ENCODE data around the gene PKLR.

Gene PKLR

GRCh38 chr1:155282488-155283091, 18.6 kb downstream of the PKLR start:
- no peak for DNase-seq

- no peak for DNase-seq
These were observed 22.0 kb downstream of the PKLR start for GRCh38 chr1:155279268-155279667.

GRCh38 chr1:155278689-155279160, 22.5 kb downstream of the PKLR start:
- DNase-seq: no peak

DNA sequence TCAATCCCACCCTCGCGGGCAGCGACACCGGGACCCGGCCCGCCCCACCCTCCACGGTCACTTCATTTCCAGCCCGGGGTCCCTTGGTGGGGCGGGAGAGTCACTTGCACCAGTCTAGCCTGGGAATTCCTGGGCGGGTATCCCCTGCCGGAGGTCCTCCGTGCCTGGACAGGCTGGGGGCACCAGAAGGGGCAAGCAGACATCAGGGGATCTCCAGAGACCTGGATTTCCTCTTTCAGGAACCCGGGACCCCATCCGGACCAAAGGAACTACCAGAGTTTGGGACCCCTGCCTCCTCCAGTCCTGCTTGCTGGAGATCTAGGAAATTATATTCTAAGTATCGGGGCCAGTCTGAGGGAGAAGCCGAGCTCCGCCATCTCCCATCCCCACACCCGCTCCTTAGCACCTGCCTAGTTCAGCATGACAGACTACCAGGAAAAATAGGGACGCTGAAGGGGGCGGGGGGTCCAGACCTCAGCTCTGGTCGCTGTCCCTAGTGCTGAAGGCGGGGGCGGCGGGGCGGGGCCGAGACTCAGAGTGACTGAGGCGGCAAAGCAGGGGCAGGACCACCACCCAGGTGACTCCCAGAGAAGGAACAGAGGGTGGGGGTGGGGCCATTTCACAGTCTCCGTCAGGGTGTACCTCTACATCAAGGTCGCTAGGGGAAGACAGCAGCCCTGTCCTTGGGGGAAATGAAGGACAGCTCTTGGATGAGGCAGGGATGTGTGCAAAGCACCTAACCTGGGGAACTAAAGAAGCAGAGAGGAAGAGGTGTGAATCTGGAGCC, 23.1 kb downstream of the PKLR start:
- peak; percentile 92 for DNase-seq

DNA sequence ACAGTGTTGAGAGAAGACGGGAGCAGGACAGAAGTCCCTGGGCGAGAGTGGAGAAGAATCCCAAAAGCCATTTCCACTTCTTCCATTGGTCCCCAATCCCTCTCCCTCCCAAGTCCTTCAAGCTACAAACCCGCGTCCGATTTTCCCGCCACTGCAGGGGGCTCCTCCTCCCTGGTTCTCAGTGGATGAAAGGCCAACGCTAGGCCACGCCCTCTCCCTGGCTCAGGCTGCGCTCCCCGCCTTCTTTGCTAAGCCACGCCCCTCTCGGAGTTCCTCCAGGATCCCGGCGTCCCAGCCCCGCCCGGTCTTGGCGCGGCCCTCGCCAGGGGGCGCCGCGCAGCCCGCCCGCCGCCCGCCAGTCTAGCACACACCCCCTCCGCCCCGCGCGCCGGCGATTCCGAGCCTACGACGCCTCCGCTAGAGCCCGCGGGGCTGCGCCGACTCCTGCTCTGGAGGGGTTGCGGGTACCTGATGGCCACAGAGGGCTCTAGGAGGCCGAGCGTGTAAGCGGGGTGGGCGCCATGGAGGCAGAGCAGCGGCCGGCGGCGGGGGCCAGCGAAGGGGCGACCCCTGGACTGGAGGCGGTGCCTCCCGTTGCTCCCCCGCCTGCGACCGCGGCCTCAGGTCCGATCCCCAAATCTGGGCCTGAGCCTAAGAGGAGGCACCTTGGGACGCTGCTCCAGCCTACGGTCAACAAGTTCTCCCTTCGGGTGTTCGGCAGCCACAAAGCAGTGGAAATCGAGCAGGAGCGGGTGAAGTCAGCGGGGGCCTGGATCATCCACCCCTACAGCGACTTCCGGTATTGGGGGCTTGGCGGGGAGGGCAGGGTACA, 24.0 kb downstream of the PKLR start, which contains the start of gene HCN3:
TSS of gene HCN3 (plus strand) at position 394 of the 832 bp plus-strand sequence. CDS start at position 522, 128 bp downstream.
- peak; percentile 98 for DNase-seq

DNA sequence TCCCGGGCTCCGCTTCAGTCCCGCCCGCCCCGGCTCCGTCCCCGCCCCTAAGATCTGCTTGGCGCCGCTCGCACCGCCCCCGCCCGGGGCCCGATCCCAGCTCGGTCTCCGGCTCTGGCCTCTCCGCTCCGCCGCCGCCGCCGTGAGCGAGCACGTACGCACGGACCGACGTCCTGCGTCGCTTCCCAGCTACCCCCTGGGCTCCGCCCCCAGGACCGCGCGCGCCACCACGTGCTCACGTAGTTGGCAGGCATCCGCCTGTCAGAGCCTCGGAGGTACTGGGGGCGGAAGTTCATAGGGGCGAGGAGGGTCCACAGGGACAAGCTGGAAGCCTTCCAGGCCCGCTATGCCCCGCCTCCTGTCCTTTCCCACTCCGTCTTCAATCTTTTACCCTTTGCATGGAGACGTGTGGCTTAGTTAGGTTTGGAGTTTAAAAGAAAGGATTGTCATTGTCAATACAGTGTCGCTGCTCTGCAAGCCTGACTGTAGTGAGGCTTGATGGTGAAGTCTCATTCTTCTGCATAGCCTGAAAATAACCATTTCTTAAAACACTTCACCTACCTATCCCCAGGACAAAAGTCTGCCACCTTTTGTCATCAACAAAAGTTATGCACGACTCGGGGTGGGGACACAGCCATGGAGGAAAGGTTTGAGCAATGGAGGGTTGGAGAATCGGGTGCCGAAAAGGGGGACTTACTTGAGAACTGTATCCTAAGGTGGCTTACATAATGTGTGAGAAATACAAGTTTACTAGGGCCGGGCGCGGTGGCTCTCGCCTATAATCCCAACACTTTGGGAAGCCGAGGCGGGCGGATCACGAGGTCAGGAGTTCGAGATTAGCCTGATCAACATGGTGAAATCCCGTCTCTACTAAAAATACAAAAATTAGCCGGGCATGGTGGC, 27.6 kb downstream of the PKLR start, which contains the start of gene CLK2:
TSS of gene CLK2 (minus strand) at position 162 of the 903 bp plus-strand sequence. CDS start 2,527 bp downstream, outside the sequence.
- peak; percentile 99 for DNase-seq

GRCh38 chr1:155272466-155273342, 28.5 kb downstream of the PKLR start:
- DNase-seq: no peak

GRCh38 chr1:155269381-155269780, 31.9 kb downstream of the PKLR start:
- DNase-seq: no peak

DNA sequence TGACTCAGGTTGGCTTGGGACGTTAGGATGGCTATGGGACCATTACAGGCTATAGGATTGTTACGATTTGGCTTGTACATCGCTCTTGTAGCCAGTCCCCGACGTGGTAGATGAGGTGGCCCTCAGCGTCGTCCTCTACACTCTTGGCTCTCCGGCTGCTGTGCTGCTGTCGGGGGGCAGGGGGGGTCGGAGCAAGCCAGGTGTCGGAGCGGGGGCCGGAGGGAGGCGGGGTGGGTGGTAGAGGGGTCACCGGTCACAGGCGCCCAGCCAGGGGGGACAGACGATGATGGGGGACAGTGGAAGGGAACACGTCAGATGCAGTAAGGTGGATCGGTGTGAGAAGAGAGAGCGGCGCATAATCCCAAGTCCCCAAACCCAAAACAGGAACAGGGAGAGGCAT, 32.6 kb downstream of the PKLR start:
- DNase-seq: no peak

DNA sequence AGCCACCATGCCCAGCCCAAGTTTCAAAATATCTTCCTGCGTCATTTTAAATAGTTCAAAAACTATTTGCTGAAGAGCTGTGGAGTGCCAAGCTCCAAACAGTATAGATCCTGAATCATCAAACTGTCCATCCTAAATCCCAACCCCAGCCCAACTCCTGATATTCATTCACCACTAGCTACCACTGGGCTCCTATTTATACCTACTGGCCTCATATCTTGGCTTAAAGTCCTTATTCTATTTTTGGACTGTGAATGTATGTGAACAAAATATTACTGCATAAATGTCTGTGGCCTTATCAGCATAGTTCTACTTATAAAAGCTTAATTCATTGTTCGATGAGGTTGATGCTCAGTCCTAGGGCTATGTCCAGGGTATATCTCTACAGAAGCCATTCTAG, 33.9 kb downstream of the PKLR start:
- no peak for DNase-seq

DNA sequence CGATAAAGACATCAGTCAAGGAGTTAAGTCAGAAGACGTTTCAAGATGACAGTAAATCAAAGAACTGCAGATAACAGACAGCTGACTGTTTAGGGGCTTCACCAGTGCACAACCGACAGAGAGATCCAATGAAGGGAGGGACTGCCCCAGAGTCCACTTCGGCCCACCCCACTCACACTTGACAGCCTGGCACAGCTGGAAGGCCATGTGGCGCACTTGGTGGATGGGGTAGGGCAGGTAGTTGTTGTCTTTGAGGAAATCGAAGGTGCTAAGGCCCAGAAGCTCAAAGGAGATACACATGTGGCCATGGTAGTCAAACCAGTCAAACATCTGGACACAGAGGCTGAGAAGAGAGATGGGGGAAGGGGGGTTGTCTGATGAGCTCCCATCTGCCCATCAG, 34.7 kb downstream of the PKLR start:
- DNase-seq: no peak

- no peak for DNase-seq
These were observed 38.2 kb downstream of the PKLR start for GRCh38 chr1:155263067-155263466.

DNA sequence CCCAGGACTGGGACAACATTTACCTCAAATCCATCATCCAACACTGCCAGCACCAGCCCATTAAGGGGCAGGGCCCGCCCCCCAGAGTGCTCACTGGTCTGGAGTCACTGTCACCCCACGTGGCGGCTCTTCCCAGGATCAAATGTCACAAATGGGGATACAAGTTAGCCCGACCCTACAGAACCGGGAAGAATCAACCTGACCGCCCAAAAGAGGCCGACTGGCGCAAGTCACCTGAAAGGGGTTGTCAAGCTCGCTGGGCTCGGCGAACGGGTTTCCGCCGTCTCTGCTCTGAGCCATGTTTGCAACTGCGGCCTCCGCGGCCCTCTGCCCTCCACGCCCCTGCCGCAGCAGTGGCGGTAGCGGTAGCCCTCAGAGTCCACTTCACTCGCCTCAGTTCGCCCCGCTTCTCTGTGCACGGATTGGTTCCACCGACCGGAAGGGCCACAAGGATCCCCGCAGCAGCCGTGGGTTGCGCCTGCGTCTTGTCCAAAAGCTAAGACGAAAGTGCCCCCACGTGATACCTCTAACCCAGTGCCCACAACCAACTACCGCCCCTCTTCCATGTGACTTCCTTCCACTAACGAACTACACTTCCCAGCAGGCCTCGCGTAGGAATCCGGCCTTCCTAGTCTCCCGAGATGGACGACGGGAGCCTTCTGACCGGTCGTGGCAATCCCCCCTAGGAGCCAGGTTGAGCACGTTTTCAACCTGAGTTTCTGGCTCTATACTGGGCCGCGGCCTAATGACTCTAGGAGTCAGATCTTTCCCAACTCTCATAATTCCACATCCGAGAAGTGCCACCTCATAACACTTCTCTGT, 39.2 kb downstream of the PKLR start, which contains the start of gene SCAMP3:
TSS of gene SCAMP3 (minus strand) at position 509 of the 822 bp plus-strand sequence. CDS start at position 300, 209 bp downstream.
- peak; percentile 95 for DNase-seq

- DNase-seq: no peak
These were observed 39.8 kb downstream of the PKLR start for GRCh38 chr1:155261493-155261851.

GRCh38 chr1:155260276-155260675, 41.0 kb downstream of the PKLR start:
- DNase-seq: no peak

GRCh38 chr1:155256058-155256852, 45.0 kb downstream of the PKLR start:
- no peak for DNase-seq

DNA sequence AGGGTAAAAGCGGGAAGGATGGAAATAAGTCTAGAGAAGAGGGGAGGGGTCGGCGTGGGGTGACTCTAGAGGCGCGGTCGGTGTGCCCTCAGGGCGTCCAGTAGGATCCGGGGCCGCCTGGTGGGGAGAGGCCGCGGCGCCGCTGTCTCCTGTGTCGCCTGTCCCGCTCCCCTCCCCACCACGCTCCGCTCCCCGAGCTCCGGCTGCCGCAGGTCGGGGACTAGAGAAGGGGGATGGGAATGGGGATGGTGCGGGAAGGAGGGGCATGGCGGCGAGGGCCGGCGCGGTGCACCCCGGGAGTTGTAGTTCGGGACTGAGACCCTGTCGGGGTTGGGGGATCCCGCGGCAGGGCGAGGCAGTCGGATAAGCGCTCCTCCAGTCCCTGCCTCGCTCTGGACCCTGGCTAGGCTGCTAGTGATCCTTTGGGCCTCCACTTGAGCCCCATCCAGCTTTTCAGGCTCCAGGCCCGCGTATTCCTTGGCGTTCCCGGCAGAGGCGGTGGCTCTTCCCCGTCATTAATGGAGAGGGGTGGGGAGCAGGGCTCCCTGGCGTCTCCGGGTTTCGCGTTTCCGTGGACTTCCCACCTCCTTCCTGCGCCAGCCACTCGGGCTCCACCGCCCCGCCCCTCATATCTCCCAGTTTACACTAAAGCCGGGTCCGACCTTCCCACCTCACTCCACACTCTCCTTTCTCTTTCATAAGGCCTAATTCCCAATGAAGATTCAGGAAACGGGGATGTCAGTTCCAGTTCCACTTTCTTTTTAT, 45.8 kb downstream of the PKLR start, which contains the start of gene ENTREP3:
TSS of gene ENTREP3 (minus strand) at position 241 of the 765 bp plus-strand sequence. CDS start 606 bp downstream, outside the sequence.
- peak; percentile 90 for DNase-seq

DNA sequence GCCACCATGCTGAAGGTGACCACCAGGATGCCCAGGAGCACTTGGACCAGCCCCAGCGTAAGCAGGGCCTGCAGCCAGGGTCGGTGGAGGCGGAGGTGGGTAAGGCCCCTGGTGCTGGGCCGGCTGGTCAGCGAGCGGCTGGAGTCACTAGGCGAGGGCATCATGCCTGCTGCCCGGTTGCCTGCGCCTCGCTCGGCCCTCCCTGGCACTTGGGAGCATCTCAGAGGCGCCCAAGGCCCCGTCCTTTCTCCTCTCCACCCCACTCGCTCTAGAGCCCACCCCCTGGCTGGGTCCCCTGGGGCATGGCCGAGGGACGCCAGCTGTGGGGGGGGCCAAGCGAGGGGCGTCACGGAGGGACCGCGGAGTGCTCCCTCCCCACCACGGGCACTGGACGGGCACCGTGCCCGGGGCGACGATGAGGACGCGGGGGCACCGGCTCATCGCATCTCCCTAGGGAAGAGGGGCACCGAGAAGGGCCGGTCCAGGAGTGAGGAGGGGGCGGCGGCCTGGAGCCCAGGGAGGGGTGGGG, 46.5 kb downstream of the PKLR start:
- DNase-seq: no peak
